Caco-2 (cell line): ENCODE results near the gene ARHGDIA. TPM values are rescaled to one million over a fixed set of nuclear protein-coding genes. Genes with fewer than 3 reads are reported as not detected.

Source experiments
- BruUV-seq: library from RNA; stranded (reverse); fragments of 400-500 nt; replicated peaks from 2 replicates; lab custom pipeline; 2021; lab: Mats Ljungman, UMichigan
- CTCF ChIA-PET: fragments of 300-600 bp; sonication (Branson Sonifier 250); formaldehyde crosslinking; loops from one replicate; lab custom pipeline; 2022; ENCODE audit warnings: antibody characterized with exemption; lab: Charles Lee
- POLR2A ChIA-PET: fragments of 300-600 bp; sonication (Branson Sonifier 250); formaldehyde crosslinking; loops from one replicate; lab custom pipeline; 2022; ENCODE audit warnings: antibody characterized with exemption; lab: Charles Lee
- DNase-seq, 2 experiments: peaks; one replicate each; pipeline versions ENCODE4 v3.0.0 to v3.0.0-alpha.2; 2020 to 2022
- H3K27me3 ChIP-seq: replicated peaks from 2 replicates; pipeline ENCODE4 v1.6.0; 2011; ENCODE audit warnings: low read length; ENCODE audit not compliant: control insufficient read depth, insufficient read depth
- H3K36me3 ChIP-seq: 2 replicates; pipeline ENCODE4 v1.5.1; 2011; ENCODE audit warnings: low read length; ENCODE audit not compliant: control insufficient read depth, insufficient read depth
- H3K4me1 ChIP-seq: fragments of 250-450 bp; sonication (Bioruptor Pico); 2 replicates; pipeline ENCODE4 v1.5.1; 2020; ENCODE audit warnings: mild to moderate bottlenecking
- H3K4me3 ChIP-seq: 2 replicates; pipeline ENCODE4 v1.5.1; 2011; ENCODE audit warnings: low read depth, mild to moderate bottlenecking, control low read depth, low read length
- H3K9me3 ChIP-seq: fragments of 250-450 bp; sonication (Bioruptor Pico); 2 replicates; pipeline ENCODE4 v1.5.1; 2020; ENCODE audit warnings: mild to moderate bottlenecking, moderate library complexity
- H3K27ac Mint-ChIP-seq: one replicate; pipeline ENCODE4 v1.8.0; 2022; ENCODE audit warnings: mixed read lengths; ENCODE audit not compliant: unreplicated experiment
- H3K27me3 Mint-ChIP-seq: one replicate; pipeline ENCODE4 v1.8.0; 2022; ENCODE audit warnings: mixed read lengths; ENCODE audit not compliant: insufficient read depth, unreplicated experiment
- H3K36me3 Mint-ChIP-seq: one replicate; pipeline ENCODE4 v1.8.0; 2022; ENCODE audit warnings: mild to moderate bottlenecking, mixed read lengths; ENCODE audit not compliant: insufficient read depth, unreplicated experiment
- H3K4me1 Mint-ChIP-seq: one replicate; pipeline ENCODE4 v1.8.0; 2022; ENCODE audit warnings: low read depth, mixed read lengths; ENCODE audit not compliant: unreplicated experiment
- H3K4me3 Mint-ChIP-seq: one replicate; pipeline ENCODE4 v1.8.0; 2022; ENCODE audit warnings: mild to moderate bottlenecking, moderate library complexity, mixed read lengths; ENCODE audit not compliant: unreplicated experiment
- H3K9me3 Mint-ChIP-seq: one replicate; pipeline ENCODE4 v1.8.0; 2022; ENCODE audit warnings: mixed read lengths; ENCODE audit not compliant: unreplicated experiment
- intact Hi-C: fragments of 100-400 bp; cut with micrococcal nuclease; formaldehyde crosslinking; loops from one replicate; pipeline ENCODE4 v1.10.0; 2022; ENCODE audit not compliant: unreplicated experiment
- total RNA-seq: library from RNA; stranded (reverse); gene quantifications from 2 replicates; pipeline ENCODE4 v1.2.3, GENCODE V29; 2022
- TF ChIP-seq, protein P1 (sequence below), 2 experiments: fragments of 200-600 bp in 1 of 2; IDR thresholded peaks; 1 replicate in 1 of 2; 2 replicates in 1 of 2; pipeline versions ENCODE4 v1.5.1 to v1.8.0; 2011 to 2022; ENCODE audit warnings: antibody characterized with exemption in 1 of 2, control low read depth in 1 of 2, inconsistent platforms in 1 of 2, low read depth in 1 of 2, low read length in 1 of 2, mild to moderate bottlenecking in 1 of 2, moderate library complexity in 1 of 2; ENCODE audit not compliant: insufficient read depth in 1 of 2, severe bottlenecking in 1 of 2, unreplicated experiment in 1 of 2

The ARHGDIA gene
- total RNA-seq, 1 experiment from 2014 or later = 253 TPM

- intact Hi-C loops = no loop called here
- H3K36me3 Mint-ChIP-seq = peaks cover 89% of the 10 kb centered on the region
- no TSS peak for BruUV-seq
These were observed 24.3 kb upstream of the ARHGDIA start for GRCh38 chr17:81895400-81895799.

DNA sequence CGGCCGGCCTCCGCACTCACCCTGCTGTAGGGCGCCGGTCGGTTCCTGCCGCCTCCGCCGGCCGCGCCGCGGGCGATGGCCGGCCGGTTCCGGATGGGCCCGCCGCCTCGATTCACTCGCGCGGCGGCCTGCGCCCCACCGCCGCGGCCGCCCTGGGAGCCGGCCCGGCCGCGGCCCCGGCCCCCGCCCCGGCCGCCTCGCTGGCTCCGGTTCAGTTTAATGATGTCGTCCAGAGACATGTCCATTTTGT is 20.1 kb upstream of the ARHGDIA start:
- Histone ChIP-seq H3K4me1 (peaks cover 11% of the 10 kb centered on the region), H3K9me3 (no peaks in the 10 kb centered on the region), H3K27me3 (no peaks in the 10 kb centered on the region), H3K36me3 (peaks cover 13% of the 10 kb centered on the region), H3K4me3 (peak overlapping the region; percentile 81)
- CTCF ChIA-PET = interaction anchor here (1.4 kb wide), 1 partner anchor 146 kb away, joined by 4 read pairs; the partner anchor contains the start of gene DCXR
- Mint-ChIP-seq H3K4me3 (peak overlapping the region; percentile 91), H3K4me1 (no peaks in the 10 kb centered on the region), H3K27me3 (no peaks in the 10 kb centered on the region), H3K9me3 (no peaks in the 10 kb centered on the region), H3K27ac (peak overlapping the region; percentile 99), H3K36me3 (peaks cover 92% of the 10 kb centered on the region)
- POLR2A ChIA-PET = interaction anchor here (0.5 to 1.1 kb wide), 3 partner anchors 9 to 30 kb away, joined by 3 to 7 read pairs (median 4); no protein-coding TSS in a partner anchor
- TF ChIP-seq, protein P1, sequence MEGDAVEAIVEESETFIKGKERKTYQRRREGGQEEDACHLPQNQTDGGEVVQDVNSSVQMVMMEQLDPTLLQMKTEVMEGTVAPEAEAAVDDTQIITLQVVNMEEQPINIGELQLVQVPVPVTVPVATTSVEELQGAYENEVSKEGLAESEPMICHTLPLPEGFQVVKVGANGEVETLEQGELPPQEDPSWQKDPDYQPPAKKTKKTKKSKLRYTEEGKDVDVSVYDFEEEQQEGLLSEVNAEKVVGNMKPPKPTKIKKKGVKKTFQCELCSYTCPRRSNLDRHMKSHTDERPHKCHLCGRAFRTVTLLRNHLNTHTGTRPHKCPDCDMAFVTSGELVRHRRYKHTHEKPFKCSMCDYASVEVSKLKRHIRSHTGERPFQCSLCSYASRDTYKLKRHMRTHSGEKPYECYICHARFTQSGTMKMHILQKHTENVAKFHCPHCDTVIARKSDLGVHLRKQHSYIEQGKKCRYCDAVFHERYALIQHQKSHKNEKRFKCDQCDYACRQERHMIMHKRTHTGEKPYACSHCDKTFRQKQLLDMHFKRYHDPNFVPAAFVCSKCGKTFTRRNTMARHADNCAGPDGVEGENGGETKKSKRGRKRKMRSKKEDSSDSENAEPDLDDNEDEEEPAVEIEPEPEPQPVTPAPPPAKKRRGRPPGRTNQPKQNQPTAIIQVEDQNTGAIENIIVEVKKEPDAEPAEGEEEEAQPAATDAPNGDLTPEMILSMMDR (IDR thresholded peaks at IDR 0.05; ENCODE audit: insufficient read depth in 1 of 2, low read depth in 1 of 2, low read length in 1 of 2, severe bottlenecking in 1 of 2, unreplicated experiment in 1 of 2) = no peak
- no TSS peak for BruUV-seq
- intact Hi-C loops = loop anchor here (1.0 kb wide), 1 partner anchor 19 kb away; no protein-coding TSS in a partner anchor
- no peak for DNase-seq

More at GRCh38 chr17:81895400-81895799, 24.3 kb upstream of the ARHGDIA start:
- Mint-ChIP-seq H3K9me3 (no peaks in the 10 kb centered on the region), H3K27me3 (no peaks in the 10 kb centered on the region), H3K27ac (no peak overlapping the region), H3K4me1 (no peaks in the 10 kb centered on the region), H3K4me3 (no peak overlapping the region)
- Histone ChIP-seq H3K36me3 (peaks cover 5% of the 10 kb centered on the region), H3K4me3 (no peak overlapping the region), H3K4me1 (peaks cover 6% of the 10 kb centered on the region; the same call in 1 of the 2 replicates), H3K9me3 (no peaks in the 10 kb centered on the region), H3K27me3 (no peaks in the 10 kb centered on the region)
- DNase-seq = no peak
- ChIA-PET CTCF (no interaction called here), POLR2A (no interaction called here)
- TF ChIP-seq, protein P1 (IDR thresholded peaks at IDR 0.05; ENCODE audit: insufficient read depth in 1 of 2, low read depth in 1 of 2, low read length in 1 of 2, severe bottlenecking in 1 of 2, unreplicated experiment in 1 of 2) = no peak

GRCh38 chr17:81890447-81891302 is 19.5 kb upstream of the ARHGDIA start:
- intact Hi-C loops = loop anchor here (1.0 kb wide), 1 partner anchor 20 kb away; no protein-coding TSS in a partner anchor
- peaks cover 92% of the 10 kb centered on the region for H3K36me3 Mint-ChIP-seq
- no peak for DNase-seq

More at GRCh38 chr17:81890447-81891302, 19.5 kb upstream of the ARHGDIA start:
- TF ChIP-seq, protein P1 (IDR thresholded peaks at IDR 0.05; ENCODE audit: insufficient read depth in 1 of 2, low read depth in 1 of 2, low read length in 1 of 2, severe bottlenecking in 1 of 2, unreplicated experiment in 1 of 2) = no peak
- ChIA-PET CTCF (interaction anchor here (0.6 to 1.4 kb wide), 2 partner anchors 147 to 494 kb away, joined by 4 to 7 read pairs; partner anchors contain the start of gene DCXR), POLR2A (interaction anchor here (0.9 to 1.1 kb wide), 2 partner anchors 13 to 30 kb away, joined by 3 to 4 read pairs; no protein-coding TSS in a partner anchor)
- no peaks in the 10 kb centered on the region for H3K27me3 ChIP-seq
- Mint-ChIP-seq H3K4me1 (no peaks in the 10 kb centered on the region), H3K9me3 (no peaks in the 10 kb centered on the region), H3K4me3 (peak overlapping the region; percentile 91), H3K27me3 (no peaks in the 10 kb centered on the region), H3K27ac (peak overlapping the region; percentile 99)
- peaks cover 11% of the 10 kb centered on the region for H3K4me1 ChIP-seq
- BruUV-seq = no TSS peak
- H3K4me3 ChIP-seq = peak overlapping the region; percentile 81
- H3K36me3 ChIP-seq = peaks cover 13% of the 10 kb centered on the region
- no peaks in the 10 kb centered on the region for H3K9me3 ChIP-seq
